SU-DHL-6 (cell line): ENCODE measurements around the gene COL25A1.

Source experiments
- H2AFZ ChIP-seq: fragments of 200-600 bp; sonication (generic); 2 replicates; pipeline ENCODE4 v1.6.1; 2014; ENCODE audit warnings: low read depth, mild to moderate bottlenecking, moderate library complexity, mixed read lengths, antibody characterized with exemption, low read length; ENCODE audit not compliant: severe bottlenecking
- H3F3A ChIP-seq: fragments of 200-600 bp; shearing (Covaris generic); 2 replicates; pipeline ENCODE4 v1.6.0; 2016; ENCODE audit warnings: antibody characterized with exemption, mild to moderate bottlenecking; ENCODE audit not compliant: insufficient read depth
- H3K27ac ChIP-seq: fragments of 200-600 bp; sonication (generic); 2 replicates; pipeline ENCODE4 v1.5.1; 2016; ENCODE audit warnings: low read depth, mild to moderate bottlenecking, low read length, moderate library complexity, mixed read lengths
- H3K27me3 ChIP-seq: fragments of 200-600 bp; sonication (generic), shearing (Covaris generic); 2 replicates; pipeline ENCODE4 v1.6.0; 2014; ENCODE audit warnings: mild to moderate bottlenecking, low read length
- H3K36me3 ChIP-seq: fragments of 200-600 bp; sonication (generic); 2 replicates; pipeline ENCODE4 v1.6.1; 2014; ENCODE audit warnings: mild to moderate bottlenecking, low read length, mixed read lengths
- H3K4me2 ChIP-seq: fragments of 300-600, 200-600 bp; shearing (Covaris generic), sonication (generic); 2 replicates; pipeline ENCODE4 v1.6.0; 2014; ENCODE audit warnings: low read length, low read depth, mild to moderate bottlenecking; ENCODE audit not compliant: poor library complexity, severe bottlenecking
- H3K4me3 ChIP-seq: fragments of 200-600 bp; sonication (generic); 2 replicates; pipeline ENCODE4 v1.5.1; 2014; ENCODE audit warnings: antibody characterized with exemption, low read length, mild to moderate bottlenecking, mixed read lengths; ENCODE audit not compliant: insufficient read depth, poor library complexity, severe bottlenecking
- H3K79me2 ChIP-seq: fragments of 200-600 bp; sonication (generic); 2 replicates; pipeline ENCODE4 v1.6.1; 2014; ENCODE audit warnings: mild to moderate bottlenecking, low read length, moderate library complexity; ENCODE audit not compliant: insufficient read depth
- H3K9ac ChIP-seq: fragments of 200-600 bp; sonication (generic); 2 replicates; pipeline ENCODE4 v1.7.0; 2014; ENCODE audit warnings: mild to moderate bottlenecking, low read length
- H3K9me2 ChIP-seq: fragments of 200-600 bp; sonication (generic); replicated peaks from 2 replicates; pipeline ENCODE4 v1.6.1; 2014; ENCODE audit warnings: low read length; ENCODE audit not compliant: insufficient read depth
- H3K9me3 ChIP-seq: fragments of 200-600 bp; sonication (generic); 2 replicates; pipeline ENCODE4 v1.6.1; 2014; ENCODE audit warnings: low read length, mixed read lengths; ENCODE audit not compliant: insufficient read depth
- H4K20me1 ChIP-seq: fragments of 200-600 bp; sonication (generic); 2 replicates; pipeline ENCODE4 v1.6.1; 2014; ENCODE audit warnings: low read depth, mild to moderate bottlenecking, antibody characterized with exemption, low read length, moderate library complexity, mixed read lengths
- EZH2phosphoT487 ChIP-seq: fragments of 200-600 bp; sonication (generic), shearing (Covaris generic); conservative IDR thresholded peaks from 2 replicates; pipeline ENCODE4 v1.6.1; 2018; ENCODE audit warnings: mild to moderate bottlenecking, antibody characterized with exemption, low read length, moderate library complexity, mixed read lengths
- TF ChIP-seq, protein P1 (sequence below): fragments of 200-600 bp; sonication (generic); IDR thresholded peaks from one replicate; pipeline ENCODE4 v1.5.1; 2017; ENCODE audit warnings: antibody characterized with exemption, mild to moderate bottlenecking, low read length, moderate library complexity; ENCODE audit not compliant: insufficient read depth, poor library complexity, severe bottlenecking

The COL25A1 gene

DNA sequence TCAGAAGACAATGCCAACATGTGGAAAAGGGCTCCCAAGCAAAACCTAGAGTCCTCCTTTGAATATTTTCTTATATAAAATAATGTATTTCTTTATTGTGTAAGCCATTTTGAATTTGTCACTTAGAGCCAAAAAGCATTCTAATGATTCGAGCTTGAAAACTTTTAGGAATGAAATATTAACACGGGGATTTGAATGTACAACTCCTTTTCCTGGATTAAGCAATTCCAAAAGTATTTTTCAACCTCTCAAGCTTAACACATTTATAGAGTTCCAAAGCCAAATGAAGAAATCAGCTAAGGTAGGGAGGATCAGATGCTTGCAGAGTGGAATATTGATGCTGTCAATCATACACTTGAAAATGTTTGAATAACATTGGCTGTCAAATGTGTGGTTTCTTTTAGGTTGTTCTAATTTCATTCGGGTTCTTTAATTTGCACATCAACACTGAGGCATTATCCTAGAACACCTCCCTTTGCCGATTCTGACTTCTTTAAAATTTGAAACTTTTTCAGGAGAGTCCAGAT, 472.4 kb downstream of the COL25A1 start:
- Histone ChIP-seq H4K20me1 (no peaks in the 10 kb centered on the region), H3F3A (no peaks in the 10 kb centered on the region), H3K9ac (no peak overlapping the region), H3K9me3 (no peaks in the 10 kb centered on the region), H3K27ac (no peak overlapping the region), H3K79me2 (no peaks in the 10 kb centered on the region), H3K4me3 (no peak overlapping the region), H3K4me2 (no peak overlapping the region), H3K36me3 (no peaks in the 10 kb centered on the region), H3K9me2 (no peaks in the 10 kb centered on the region), H2AFZ (no peak overlapping the region), H3K27me3 (no peaks in the 10 kb centered on the region)
- TF ChIP-seq, protein P1, sequence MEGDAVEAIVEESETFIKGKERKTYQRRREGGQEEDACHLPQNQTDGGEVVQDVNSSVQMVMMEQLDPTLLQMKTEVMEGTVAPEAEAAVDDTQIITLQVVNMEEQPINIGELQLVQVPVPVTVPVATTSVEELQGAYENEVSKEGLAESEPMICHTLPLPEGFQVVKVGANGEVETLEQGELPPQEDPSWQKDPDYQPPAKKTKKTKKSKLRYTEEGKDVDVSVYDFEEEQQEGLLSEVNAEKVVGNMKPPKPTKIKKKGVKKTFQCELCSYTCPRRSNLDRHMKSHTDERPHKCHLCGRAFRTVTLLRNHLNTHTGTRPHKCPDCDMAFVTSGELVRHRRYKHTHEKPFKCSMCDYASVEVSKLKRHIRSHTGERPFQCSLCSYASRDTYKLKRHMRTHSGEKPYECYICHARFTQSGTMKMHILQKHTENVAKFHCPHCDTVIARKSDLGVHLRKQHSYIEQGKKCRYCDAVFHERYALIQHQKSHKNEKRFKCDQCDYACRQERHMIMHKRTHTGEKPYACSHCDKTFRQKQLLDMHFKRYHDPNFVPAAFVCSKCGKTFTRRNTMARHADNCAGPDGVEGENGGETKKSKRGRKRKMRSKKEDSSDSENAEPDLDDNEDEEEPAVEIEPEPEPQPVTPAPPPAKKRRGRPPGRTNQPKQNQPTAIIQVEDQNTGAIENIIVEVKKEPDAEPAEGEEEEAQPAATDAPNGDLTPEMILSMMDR, result no peak
- no peak for TF ChIP-seq EZH2phosphoT487

DNA sequence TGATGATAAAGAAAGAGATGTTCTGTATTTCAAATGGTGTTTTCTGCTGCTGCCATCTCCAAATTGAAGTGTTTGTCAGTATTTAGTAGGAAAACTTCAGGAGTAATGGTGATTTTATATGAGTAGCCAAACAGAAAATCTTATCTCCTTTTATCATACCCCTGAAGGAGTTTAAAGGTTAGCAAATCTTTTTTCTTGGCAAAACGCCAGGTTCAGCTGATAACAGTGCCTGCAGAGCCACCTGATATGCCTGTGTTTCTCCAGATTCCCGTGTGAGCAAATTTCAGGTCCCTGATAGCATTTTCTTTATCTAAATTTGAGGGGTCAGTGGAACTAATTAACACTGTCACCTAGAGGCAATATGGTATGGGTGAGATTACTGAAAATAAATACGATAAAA, 473.8 kb downstream of the COL25A1 start:
- no peak overlapping the region for H3K4me3 ChIP-seq
- no peaks in the 10 kb centered on the region for H3K36me3 ChIP-seq
- H4K20me1 ChIP-seq, result no peaks in the 10 kb centered on the region
- no peak overlapping the region for H3K9ac ChIP-seq
- no peaks in the 10 kb centered on the region for H3K27me3 ChIP-seq
- TF ChIP-seq, protein P1, result no peak
- no peak for TF ChIP-seq EZH2phosphoT487
- H3F3A ChIP-seq, result no peaks in the 10 kb centered on the region
- H3K9me2 ChIP-seq, result no peaks in the 10 kb centered on the region
- no peaks in the 10 kb centered on the region for H3K79me2 ChIP-seq
- H2AFZ ChIP-seq, result no peak overlapping the region
- no peaks in the 10 kb centered on the region for H3K9me3 ChIP-seq
- H3K27ac ChIP-seq, result no peak overlapping the region
- H3K4me2 ChIP-seq, result no peak overlapping the region

DNA sequence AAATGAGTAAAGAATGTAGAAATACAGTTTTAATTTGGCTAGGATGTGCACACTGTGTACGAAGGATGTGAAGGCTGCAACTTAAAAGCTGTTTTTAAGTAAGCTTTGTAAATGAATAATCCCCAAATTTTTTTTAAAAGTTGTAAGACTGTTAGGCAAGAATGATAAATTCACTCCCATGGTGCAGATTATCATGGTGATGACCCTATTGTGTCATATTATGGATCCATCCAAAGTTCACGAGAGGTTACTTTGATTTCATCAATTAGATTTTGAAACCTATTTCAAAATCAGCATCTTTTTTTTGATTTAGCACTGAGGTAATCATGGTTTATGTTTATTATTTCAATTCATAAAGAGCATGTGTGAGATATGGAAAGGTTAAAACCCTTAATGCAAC, 476.7 kb downstream of the COL25A1 start:
- Histone ChIP-seq H3K27me3 (no peaks in the 10 kb centered on the region), H3K4me3 (no peak overlapping the region), H3K36me3 (no peaks in the 10 kb centered on the region), H3F3A (no peaks in the 10 kb centered on the region), H2AFZ (no peak overlapping the region), H4K20me1 (no peaks in the 10 kb centered on the region), H3K4me2 (no peak overlapping the region), H3K9me2 (no peaks in the 10 kb centered on the region), H3K27ac (no peak overlapping the region), H3K9ac (no peak overlapping the region), H3K79me2 (no peaks in the 10 kb centered on the region), H3K9me3 (no peaks in the 10 kb centered on the region)
- TF ChIP-seq, protein P1, result no peak
- no peak for TF ChIP-seq EZH2phosphoT487
